Measurements from ENCODE around the gene BRCA1.
"Not testable (repeated sequence)": the region's sequence is repeated elsewhere in the genome, so short reads cannot be mapped to it uniquely, and the experiment has no call there.

BRCA1 gene

GRCh38 chr17:43135454-43135819 is 10.3 kb upstream of the BRCA1 start:
- DNase-seq (ENCODE audit: low read depth) = no peak
- no peak overlapping the region for H3K4me3 ChIP-seq (ENCODE audit: low read length)
- TF ChIP-seq CTCF (conservative IDR thresholded peaks at IDR 0.05; ENCODE audit: low read depth, low read length) = no peak

- H3K4me3 ChIP-seq (ENCODE audit: low read length) = no peak overlapping the region
- TF ChIP-seq CTCF (conservative IDR thresholded peaks at IDR 0.05; ENCODE audit: low read depth, low read length) = no peak
- DNase-seq (ENCODE audit: low read depth) = no peak
These were observed 9.8 kb upstream of the BRCA1 start for GRCh38 chr17:43134774-43135453.

- H3K4me3 ChIP-seq (ENCODE audit: low read length); DNase-seq (ENCODE audit: low read depth): not testable (repeated sequence)
These were observed 8.3 kb upstream of the BRCA1 start for GRCh38 chr17:43133439-43133838.

DNA sequence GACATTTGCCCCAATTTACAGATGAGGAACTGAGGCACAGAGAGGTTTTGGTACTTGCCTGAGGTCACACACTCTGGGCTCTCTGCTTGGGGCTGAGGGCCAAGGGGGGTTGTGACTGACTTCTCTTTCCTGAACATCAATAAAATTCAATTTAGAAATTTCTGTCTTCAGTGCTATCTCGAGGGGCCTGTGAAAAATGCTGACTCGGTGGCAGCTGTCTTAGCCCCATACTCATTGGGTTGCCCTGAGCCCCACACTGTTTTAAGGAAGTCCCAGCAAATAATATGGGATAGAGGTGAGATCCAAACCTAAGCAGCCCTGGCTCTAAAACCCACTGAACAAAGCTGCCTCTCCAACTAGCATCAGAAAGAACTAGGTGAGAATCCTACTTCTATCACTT is 7.0 kb upstream of the BRCA1 start:
- no peak overlapping the region for H3K4me3 ChIP-seq (ENCODE audit: low read length)
- no peak for TF ChIP-seq CTCF (conservative IDR thresholded peaks at IDR 0.05; ENCODE audit: low read depth, low read length)

GRCh38 chr17:43129671-43130010 is 4.5 kb upstream of the BRCA1 start:
- DNase-seq (ENCODE audit: low read depth) = no peak
- H3K4me3 ChIP-seq (ENCODE audit: low read length) = no peak overlapping the region
- no peak for TF ChIP-seq CTCF (conservative IDR thresholded peaks at IDR 0.05; ENCODE audit: low read depth, low read length)

More for the DNA sequence above, 7.0 kb upstream of the BRCA1 start:
- DNase-seq (ENCODE audit: low read depth) = no peak

DNA sequence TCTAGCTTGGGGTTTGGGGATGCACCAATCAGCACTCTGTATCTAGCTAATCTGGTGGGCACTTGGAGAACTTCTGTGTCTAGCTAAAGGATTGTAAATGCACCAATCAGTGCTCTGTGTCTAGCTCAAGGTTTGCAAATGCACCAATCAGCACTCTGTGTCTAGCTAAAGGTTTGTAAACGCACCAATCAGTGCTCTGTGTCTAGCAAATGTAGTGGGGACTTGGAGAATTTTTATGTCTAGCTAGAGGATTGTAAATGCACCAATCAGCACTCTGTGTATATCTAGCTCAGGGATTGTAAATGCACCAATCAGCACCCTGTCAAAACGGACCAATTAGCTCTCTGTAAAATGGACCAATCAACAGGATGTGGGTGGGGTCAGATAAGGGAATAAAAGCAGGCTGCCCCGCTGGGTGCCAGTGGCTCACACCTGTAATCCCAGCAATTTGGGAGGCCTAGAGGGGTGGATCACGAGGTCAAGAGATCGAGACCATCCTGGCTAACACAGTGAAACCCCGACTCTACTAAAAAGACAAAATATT is 2.2 kb upstream of the BRCA1 start:
- DNase-seq (ENCODE audit: low read depth); H3K4me3 ChIP-seq (ENCODE audit: low read length): not testable (repeated sequence)

GRCh38 chr17:43126911-43127290 is 1.7 kb upstream of the BRCA1 start:
- no peak for DNase-seq (ENCODE audit: low read depth)
- H3K4me3 ChIP-seq (ENCODE audit: low read length) = no peak overlapping the region
- TF ChIP-seq CTCF (conservative IDR thresholded peaks at IDR 0.05; ENCODE audit: low read depth, low read length) = no peak

DNA sequence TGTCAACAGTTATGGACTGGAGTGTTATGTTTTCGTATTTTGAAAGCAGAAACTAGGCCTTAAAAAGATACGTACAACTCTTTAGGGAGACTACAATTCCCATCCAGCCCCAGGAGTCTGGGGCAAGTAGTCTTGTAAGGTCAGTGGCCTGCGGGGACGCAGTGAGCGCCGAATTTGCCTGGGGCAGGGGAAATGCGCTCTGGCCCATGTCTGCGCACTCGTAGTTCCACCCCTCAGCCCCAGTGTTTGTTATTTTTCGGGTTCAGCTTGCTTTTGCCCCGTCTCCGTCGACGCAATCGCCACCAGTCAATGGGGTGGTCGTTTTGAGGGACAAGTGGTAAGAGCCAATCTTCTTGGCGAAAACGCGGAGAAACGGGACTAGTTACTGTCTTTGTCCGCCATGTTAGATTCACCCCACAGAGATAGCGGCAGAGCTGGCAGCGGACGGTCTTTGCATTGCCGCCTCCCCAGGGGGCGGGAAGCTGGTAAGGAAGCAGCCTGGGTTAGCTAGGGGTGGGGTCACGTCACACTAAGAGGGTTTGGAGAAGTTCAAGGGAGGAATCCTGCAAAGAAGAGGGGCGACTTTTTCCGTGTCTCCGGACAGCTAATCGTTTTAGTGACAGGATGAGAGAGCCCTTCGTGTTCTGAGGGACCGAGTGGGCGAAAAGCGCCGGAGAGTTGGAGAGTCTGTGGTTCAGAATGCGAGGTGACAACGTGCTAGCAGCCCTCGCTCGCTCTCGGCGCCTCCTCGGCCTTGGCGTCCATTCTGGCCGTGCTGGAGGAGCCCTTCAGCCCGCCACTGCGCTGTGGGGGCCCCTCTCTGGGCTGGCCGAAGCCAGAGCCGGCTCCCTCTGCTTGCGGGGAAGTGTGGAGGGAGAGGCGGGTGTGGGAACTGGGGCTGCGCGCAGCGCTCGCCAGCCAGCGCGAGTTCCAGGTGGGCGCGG is 1.1 kb upstream of the BRCA1 start:
- no peak for DNase-seq (ENCODE audit: low read depth)
- H3K4me3 ChIP-seq (ENCODE audit: low read length) = peak overlapping the region; percentile 98
- no peak for TF ChIP-seq CTCF (conservative IDR thresholded peaks at IDR 0.05; ENCODE audit: low read depth, low read length)
